Stimulated activated CD8-positive, alpha-beta memory T cell treated with anti-CD3 and anti-CD28 coated beads, Interleukin-12 subunit alpha, Interleukin-12 subunit beta, amount 100 ng/mL, for 24 hours (primary cell): ENCODE measurements around the gene S100A13.
"Not testable (repeated sequence)": the region's sequence is repeated elsewhere in the genome, so short reads cannot be mapped to it uniquely, and the experiment has no call there.

Experiments
- DNase-seq: peaks from one replicate; pipeline ENCODE4 v3.0.0-alpha.2; 2020; ENCODE audit errors: extremely low read depth

S100A13 gene

DNA sequence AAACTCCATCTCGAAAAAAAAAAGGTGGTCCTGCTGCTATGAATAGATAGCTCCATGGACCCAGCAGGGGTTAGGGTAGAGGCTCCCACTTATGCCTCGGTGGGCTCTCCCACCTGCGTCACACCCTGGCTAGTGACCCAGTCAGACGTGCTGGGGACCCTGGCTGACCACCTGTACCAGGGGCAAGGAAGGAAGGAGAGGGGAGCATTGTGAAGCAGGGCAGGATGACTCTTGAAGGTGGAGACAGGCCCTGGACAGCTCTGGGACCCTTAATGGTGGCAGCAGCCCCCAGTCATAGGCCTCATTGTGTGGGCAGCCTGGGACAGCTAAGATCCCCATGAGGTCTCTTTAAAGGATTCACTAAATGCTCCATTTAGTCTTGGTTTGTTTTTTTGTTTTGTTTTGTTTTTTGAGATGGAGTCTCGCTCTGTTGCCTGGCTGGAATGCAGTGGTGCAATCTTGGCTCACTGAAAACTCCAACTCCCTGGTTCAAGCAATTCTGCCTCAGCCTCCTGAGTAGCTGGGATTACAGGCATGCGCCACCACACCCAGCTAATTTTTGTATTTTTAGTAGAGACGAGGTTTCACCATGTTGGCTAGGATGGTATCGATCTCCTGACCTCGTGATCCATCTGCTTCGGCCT lies 20.8 kb upstream of the S100A13 start:
- DNase-seq = no peak

GRCh38 chr1:153647346-153647714 lies 20.0 kb upstream of the S100A13 start:
- DNase-seq = no peak

- DNase-seq = no peak
These were observed 19.5 kb upstream of the S100A13 start for GRCh38 chr1:153646672-153647345.

DNA sequence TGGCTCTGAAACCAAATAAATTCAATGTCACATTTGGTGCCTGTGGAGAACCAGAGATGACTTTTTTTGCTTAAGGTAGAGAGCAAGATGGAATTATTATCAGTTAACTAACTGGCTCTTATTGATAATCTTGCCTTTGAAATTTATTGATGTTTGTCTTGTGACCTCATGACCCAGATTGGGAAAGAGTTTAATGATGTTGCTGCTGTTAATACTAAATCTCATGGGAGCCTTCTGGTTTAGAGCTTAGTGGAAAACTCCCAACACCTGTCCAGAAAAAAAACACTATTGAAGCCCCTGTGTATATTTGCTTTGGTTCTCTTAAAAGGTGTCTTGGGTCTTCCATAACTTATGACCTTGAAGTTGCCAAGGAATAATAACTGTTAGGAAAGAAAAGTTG lies 16.5 kb upstream of the S100A13 start:
- DNase-seq = no peak

DNA sequence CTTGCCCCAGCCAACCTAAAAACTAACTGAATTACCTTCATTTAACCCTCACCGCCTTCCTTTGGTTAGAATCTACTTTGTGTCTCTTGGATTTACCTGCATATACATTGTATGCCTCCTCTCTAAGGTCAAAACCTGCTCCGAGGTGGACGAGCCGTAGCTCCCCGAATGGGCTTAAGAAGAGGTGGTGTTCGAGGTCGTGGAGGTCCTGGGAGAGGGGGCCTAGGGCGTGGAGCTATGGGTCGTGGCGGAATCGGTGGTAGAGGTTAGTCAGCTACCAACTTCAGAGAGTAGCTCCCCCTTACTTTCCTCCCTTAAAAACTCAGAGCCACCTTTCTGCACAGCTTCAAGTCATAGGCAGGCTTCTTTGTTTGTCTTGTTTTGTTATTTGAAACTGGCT lies 15.8 kb upstream of the S100A13 start:
- no peak for DNase-seq

DNA sequence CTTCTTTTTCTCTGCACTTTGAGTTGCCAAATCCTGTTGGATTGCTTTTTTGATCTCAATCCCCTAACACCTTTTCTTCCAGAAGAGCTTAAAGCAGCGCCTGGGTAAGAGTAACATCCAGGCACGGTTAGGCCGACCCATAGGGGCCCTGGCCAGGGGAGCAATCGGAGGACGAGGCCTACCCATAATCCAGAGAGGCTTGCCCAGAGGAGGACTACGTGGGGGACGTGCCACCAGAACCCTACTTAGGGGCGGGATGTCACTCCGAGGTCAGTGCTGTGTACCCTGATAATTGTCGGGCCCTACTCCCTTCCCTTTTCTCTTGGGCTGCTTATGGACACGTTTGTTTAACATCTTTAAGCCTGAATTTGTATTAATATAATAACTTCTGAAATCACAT lies 14.9 kb upstream of the S100A13 start:
- no peak for DNase-seq

- no peak for DNase-seq
These were observed 13.6 kb upstream of the S100A13 start for GRCh38 chr1:153640861-153641260.

- DNase-seq = not testable (repeated sequence)
These were observed 12.9 kb upstream of the S100A13 start for GRCh38 chr1:153640213-153640612.

DNA sequence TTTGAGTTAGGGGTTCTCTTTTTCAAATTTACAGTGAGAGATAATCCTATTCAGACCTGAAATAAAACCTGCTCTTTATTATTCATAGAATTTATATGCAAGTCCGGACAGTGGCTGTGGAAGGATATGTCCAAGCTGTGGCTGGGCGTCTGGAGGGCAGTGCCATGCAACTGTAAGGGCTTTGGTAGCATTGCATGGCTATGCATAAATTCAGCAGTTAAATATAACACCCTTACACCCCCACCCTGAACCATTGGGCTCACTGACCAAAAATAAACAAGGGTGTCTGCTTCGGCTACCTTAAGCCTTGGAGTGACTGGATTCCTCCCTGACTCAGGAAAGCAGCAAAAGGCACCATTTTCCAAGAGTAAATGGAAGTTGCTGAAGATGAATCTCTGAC lies 12.0 kb upstream of the S100A13 start:
- no peak for DNase-seq

DNA sequence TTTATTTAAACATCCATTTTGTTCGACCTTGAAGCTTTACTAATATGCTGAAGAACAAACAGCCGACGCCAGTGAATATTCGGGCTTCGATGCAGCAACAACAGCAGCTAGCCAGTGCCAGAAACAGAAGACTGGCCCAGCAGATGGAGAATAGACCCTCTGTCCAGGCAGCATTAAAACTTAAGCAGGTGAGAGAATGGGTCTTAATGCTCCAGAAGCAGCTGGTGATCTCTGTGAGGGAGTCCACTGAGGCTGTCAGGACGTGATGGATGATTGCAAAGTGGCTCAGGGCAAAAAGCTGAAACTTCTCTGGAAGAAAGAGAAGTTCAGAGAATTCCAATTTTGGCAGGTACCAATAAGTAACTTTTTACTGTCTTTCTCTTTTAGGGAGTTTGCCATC lies 11.0 kb upstream of the S100A13 start:
- DNase-seq = no peak

DNA sequence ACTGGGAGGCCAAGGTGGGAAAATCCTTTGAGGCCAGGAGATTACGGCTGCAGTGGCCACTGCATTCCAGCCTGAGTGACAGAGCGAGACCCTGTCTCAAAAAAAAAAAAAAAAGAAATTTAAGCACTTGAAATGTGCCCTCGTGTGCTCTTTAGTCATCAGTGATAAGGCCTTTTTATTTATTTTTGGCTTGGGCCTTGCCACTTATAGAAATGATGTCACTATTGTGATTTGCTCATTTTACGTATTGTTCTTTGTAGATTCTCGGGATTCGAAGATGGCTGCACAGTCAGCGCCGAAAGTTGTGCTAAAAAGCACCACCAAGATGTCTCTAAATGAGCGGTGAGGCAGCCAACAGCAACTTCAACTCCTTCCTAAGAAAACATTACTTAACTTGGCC lies 9.0 kb upstream of the S100A13 start:
- DNase-seq = no peak

DNA sequence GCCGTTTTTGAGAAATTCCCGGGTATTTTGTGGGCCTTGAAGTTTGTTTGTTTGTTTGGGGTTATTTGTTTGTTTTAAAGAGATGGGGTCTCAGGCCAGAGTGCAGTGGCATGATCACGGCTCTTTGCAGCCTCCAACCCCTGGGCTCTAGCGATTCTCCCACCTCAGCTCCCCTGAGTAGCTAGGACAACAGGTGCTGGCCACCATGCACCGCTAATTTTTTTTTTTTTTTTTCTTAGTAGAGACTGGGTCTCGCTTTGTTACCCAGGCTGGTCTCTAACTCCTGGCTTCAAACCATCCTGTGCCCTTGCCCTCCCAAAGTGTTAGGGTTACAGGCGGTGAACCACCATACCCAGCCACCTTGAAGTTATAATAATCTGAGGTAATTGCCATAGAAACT lies 8.6 kb upstream of the S100A13 start:
- DNase-seq = no peak

- DNase-seq = peak; percentile 87
These were observed 6.7 kb upstream of the S100A13 start, which contains the start of gene CHTOP for GRCh38 chr1:153633754-153634665. CHTOP (plus strand) TSS chr1:153634066; CDS start chr1:153636589, 2,523 bp downstream.

DNA sequence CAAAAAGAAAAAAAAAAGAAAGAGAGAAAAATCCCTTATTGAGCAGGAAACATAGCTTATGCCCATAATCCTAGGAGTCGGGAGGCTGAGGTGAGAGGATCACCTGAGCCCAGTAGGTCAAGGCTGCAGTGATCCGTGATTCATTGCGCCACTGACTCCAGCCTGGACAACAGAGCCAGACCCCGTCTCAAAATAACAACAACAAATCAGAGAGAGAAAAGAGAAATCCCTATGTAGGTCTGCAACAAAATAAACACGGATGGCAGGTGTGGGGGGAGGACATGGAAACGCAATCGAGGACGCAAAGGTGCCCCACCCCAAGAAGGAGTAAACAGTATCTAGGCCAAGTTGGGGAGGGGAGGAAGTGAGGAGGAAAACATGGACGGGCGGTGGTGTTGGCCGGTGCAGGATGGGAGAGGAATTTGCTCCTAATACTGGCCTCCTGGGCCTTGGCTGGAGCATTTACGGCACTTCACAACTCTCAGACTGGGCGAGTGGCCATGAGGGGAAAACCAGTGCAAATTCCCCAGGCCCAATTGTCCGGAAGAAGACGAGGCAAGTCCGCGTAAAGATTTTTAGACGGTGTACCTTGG lies 6.0 kb upstream of the S100A13 start:
- DNase-seq = no peak

DNA sequence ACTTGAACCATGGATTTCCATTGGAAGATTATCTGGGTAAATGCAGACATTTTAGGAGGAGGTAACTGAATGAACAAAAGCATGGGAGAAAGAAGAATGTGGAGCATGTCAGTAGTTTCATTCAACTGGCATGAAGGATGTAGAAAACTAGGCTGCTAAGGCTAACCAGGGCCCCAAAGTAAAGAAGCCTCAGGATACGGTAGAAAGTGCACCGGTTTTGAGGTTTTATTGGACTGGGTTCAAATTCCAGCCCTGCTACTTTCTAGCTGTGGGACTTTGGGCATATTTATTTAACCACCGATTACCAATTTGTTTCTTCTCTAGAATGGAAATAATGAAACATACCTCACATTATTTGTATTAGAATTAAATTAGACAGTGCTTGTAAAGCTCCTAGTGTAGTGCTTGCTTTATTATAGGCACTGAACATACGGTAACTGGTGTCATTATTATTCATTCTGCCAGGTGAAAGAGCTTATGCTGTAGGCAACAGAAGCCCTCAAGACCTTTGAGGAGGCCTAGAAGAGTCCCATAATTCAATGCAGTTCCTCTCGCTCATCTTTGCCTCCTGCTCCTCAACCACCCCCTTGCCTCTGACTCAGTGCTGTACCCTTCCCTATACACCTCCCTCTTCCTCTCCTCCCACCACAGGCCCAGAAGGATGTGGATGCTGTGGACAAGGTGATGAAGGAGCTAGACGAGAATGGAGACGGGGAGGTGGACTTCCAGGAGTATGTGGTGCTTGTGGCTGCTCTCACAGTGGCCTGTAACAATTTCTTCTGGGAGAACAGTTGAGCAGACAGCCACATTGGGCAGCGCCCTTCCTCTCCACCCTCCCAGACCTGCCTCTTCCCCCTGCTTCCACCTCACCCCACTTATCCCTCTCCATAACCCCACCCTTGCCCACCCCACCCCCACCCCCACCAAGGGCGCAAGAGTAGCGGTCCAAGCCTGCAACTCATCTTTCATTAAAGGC lies 4.0 kb upstream of the S100A13 start:
- DNase-seq = no peak

DNA sequence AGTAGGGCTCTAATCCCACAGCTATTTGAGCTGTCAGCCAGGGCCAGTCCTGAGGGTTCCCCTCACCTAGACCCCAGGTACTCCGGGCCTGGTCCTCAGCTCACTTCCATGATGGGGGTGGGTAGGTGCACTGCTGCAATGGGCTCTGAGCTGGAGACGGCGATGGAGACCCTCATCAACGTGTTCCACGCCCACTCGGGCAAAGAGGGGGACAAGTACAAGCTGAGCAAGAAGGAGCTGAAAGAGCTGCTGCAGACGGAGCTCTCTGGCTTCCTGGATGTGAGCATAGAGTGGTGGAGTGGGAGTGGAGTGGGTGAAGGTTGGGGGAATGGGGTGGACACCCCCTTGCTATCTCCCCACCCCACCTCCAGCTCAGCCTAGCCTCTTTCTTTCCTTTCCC lies 3.1 kb upstream of the S100A13 start:
- DNase-seq = no peak

- DNase-seq = no peak
These were observed 2.7 kb upstream of the S100A13 start for GRCh38 chr1:153629971-153630370.

GRCh38 chr1:153629343-153629665 lies 2.0 kb upstream of the S100A13 start:
- DNase-seq = no peak

- DNase-seq = no peak
These were observed 1.5 kb upstream of the S100A13 start for GRCh38 chr1:153628638-153629342.
